GM10847 (cell line): ENCODE data around the gene NECTIN1.

Source experiments
- POLR2A ChIP-seq: IDR thresholded peaks from 2 replicates; pipeline ENCODE4 v1.6.1; 2011; ENCODE audit not compliant: insufficient read length; ENCODE audit errors: extremely low read depth

NECTIN1 gene

DNA sequence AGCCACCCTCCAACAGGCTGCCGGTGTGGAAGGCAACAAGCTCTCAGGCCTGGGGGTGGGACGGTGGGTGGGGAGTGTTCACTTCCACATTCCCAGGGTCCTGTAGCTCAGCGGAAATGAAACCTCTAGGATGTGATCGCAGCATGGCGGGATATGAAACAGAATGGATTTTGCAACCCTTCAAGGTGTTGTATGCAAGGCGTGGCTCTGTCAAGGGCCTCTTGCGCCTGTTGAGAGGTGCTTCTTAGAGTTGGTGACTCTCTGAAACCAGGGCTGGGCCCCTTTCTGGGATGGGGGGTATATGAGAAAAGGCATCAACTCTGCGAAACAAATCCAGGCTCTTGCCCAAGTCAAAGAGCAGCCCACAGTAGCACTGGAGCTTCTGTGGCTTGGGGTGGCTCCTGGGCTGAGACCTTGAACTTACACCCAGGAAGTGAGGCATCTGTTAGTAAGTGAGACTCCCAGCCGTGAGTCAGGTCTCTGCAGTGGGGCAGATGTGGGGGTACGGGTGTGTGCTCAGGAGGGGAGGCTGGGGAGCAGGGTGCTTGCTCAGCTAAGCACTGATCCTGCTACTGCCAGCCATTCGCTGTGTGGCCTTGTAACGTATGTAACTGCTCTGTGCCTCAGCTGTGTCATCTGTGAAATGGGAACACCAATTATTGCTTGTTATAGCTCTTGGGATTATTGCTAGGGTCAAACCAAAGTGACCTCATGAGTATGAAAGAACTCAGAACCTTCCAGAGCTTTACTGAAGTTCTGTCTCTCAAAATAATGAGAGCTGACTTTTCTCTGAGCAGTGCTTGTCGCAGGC is 28.3 kb downstream of the NECTIN1 start:
- no peak for TF ChIP-seq POLR2A

DNA sequence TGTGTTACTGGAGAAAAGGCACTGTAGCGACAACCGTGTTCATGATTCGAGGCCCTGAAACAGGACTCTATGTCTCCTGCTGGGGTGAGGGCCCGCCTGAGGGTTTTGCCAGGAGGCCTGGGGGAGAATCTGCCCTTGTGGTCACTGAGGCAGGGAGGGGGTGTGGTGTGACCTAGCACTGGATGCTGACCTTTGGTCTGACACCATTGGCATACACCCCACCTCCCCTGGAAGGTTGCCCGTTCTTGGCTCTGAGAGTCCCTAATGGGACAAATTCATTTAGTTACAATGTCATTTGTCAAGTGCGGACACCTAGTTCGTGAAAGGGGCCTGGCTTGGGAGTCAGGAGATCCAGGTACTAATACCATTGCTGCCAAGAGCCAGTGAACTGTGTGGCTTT is 29.0 kb downstream of the NECTIN1 start:
- no peak for TF ChIP-seq POLR2A

DNA sequence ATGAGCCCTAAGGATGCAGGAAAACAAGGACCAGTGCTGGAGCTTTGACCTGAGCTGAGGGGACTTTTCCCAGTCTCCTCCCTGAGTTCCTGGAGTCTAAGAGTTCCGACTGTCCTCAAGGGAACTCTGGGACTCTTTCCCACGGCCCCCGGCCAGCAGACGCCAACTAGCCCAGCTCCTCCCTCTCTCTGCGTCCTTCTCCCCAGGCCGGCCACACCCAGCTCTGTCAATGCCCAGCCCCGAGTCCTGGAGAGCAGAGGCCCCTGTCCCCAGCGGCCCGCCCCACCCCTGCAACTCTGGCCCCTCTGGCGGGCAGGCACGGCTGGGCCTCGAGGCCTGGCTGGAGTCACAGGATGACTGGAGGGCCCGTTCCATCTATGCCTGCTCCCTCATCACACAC is 29.8 kb downstream of the NECTIN1 start:
- no peak for TF ChIP-seq POLR2A

DNA sequence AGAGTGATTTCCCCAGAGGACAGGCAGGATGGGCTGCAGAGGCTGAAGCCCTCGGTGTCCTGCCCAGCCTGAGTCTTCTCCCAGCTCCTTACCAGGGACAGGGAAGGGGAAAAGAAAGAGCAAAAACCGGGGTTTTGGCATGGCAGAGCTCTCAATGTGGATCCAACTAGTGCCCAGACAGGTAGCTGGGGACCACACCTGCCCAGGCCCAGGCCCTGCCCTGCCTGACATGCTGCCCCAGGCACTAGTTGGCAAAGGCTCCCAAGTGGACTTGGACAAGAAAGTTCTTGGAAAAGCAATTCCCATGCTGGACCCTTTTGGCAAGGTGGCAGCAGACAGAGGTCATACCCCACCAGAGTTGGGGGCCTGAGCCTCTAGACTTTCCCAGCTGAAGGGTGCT is 31.1 kb downstream of the NECTIN1 start:
- no peak for TF ChIP-seq POLR2A

DNA sequence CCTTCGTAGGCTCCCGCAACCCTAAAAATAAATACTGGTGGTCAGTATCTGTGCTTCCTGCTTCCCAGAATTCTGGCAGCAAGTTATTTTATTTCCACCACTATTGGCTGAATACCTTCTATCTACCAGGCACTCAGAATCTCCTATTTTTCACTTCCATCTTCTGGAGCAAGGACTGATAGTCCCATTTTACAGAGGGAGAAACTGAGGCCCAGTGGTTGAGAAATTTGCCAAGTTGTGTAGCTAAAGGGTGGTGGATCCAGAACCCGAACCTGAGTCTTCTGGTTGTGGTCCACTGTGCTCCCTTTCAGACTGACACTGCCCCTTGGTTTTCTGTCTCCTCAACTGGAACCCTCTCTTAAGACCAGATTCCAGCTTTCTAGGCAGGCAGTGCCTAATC is 31.6 kb downstream of the NECTIN1 start:
- TF ChIP-seq POLR2A = no peak

DNA sequence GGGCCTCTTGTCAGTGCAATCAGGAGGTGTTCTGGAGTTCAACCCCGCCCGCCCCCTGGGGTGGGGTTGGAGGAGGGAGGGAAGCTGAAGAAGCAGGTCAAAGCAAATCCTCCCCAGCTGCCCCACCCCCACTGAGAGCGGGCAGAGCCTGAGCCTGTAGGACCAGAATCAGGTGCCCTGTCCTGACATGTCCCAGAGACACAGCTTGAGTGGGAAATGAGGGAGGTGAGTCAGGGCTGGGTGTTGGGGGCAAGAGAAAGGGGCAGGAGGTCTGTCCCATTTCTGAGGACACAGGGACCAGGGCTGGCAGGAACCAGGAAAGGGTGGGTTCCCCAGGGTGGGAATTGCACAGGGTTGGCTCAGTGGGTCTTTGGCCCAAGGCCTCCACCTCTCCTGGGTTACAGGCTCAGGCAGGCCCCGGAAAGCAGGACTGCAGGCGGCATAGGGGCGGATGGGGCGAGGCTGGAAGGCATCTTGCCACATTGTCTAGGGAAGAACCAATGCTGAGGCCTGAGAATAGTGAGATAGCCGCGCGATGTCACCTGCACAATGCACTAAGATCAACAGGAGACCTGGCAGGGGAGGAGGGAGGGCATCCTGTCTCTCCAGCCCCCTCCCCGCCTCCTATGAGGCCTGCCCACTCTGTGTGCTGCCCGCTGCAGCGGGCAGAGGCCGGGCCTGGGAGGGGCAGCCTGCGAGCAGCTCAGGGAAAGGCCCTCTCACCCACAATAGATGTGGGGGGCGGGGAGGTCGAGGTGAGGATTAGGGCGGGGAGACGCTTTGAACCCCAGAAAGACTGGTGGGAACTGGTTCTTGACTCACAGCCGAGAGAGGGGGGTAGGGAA is 32.4 kb downstream of the NECTIN1 start:
- no peak for TF ChIP-seq POLR2A

DNA sequence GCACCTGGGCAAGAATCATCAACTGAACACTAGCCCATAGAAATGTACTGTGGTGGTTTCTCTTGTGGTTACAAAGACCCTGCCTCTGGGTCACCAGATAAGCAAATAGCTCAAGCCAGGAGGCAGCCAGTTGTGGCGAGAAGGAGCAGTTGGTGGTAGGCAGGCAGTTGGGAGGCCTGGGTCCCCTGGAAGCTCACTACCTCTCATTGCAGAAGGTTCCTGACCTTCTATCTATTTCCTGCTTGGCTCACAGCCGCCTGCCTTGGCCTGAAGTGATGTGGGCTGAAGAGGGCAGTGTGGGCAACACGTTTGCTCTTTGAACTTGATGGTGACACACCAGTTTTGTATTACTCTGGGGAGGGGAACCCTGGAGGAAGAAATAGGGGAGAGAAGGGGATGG is 34.7 kb downstream of the NECTIN1 start:
- no peak for TF ChIP-seq POLR2A

DNA sequence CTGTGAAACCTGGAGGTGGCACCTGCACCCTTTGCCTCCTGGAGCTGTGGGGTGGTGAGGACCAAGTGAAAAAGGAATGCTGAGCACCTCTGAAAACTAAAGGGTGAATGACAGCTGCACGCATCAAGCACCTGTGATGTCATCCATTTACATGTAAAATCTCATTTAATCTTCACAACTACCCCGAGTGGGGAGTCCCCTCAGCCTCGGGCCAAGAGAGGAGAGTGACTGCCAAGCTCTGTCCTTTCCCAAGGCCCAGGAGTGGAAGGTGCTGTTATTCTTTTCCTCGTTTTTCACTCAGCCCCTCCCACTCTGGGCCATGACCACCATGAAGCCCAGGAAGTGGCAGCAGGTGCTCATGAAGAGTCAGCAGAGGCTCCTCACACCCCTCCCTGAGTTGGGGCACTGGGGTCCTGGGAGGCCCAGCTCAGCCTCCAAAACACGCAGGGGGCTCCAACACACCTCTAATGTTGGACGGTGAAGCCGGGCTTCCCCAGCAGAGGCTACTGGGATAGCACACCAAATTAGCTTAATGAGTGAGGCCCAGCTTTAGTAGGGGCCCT is 35.7 kb downstream of the NECTIN1 start:
- TF ChIP-seq POLR2A = no peak

DNA sequence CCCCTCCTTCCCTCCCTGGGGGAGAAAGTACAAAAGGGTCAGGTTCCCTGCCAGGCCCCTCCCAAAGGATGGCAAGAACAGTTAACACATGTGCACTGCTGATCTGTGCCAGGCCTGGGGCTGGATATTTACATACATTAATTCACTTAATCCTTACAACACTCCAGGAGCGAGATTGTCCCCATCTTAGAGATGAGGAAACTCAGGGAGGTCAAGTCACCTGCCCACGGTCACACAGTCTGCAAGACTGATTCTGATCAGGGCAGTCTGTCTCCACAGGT is 36.5 kb downstream of the NECTIN1 start:
- no peak for TF ChIP-seq POLR2A

DNA sequence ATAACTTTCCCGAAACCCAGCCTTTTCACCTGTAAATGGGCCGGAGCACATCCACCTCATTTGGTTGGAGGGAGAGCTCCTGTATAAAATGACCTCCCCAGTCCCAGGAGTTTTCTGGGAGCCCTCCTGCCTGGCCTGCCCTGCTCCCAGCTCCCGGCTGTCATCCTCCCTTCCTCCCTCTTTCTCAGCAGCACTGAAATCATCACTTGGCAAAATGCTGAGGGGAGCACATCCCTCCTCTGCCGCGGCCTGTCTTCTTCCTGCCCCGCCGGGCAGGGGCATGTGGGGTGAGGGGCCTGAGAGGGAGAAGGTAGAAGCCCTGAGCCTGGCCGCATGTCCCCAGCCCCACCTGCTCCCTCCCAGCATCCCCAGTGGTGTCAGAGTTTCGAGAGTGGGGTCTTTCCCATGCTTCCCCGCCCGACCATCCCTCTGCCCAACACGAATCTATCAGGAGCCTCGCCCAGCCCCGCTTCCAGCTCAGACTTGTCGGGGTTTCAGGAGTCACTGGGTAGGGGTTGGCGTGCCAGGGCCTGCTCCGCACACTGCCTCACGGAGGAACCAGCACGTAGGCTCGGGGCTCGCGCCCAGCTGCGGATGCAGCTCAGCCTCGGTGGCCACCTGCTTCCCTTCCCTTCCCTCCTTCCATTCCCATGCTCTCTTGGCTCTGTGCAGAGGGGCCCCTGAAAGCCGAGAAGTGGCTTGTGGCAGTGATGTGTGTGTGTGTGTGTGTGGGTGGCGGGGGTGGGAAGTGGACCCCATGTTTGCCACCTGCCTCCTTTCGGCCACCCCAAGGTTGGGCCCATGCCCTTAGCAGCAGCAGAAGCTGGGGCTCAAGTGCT is 37.1 kb downstream of the NECTIN1 start:
- TF ChIP-seq POLR2A = no peak

DNA sequence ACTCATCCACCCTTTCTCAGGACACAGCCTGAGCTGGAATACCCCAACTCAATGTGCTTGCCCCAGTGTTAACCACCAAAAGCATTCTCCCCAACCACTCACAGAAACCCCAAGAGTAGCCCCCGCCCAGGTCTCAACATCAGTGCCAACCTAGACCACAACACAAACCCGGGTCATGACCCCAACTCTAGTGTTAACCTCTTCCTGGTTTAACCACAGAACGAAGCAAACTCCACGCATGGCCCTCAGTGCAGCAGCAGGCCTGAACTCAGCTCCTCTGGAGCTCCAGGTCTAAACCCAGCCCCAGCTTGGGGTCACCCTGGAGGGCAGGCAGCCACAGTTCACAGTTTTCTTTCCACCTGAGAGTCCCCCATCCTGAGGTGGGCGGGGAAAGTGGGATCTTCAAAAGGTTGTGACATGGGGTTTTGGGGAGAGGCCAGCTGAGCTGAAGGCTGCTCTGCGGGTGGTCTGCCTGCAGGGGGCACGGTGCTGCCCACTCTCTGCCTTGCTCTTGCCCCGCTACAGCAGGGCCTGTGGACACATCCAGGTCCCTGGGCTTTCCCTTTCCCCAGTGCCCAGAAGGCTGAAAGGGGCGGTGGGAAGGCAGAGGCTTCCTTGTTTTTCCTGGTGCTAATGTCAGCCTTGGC is 37.9 kb downstream of the NECTIN1 start:
- no peak for TF ChIP-seq POLR2A

DNA sequence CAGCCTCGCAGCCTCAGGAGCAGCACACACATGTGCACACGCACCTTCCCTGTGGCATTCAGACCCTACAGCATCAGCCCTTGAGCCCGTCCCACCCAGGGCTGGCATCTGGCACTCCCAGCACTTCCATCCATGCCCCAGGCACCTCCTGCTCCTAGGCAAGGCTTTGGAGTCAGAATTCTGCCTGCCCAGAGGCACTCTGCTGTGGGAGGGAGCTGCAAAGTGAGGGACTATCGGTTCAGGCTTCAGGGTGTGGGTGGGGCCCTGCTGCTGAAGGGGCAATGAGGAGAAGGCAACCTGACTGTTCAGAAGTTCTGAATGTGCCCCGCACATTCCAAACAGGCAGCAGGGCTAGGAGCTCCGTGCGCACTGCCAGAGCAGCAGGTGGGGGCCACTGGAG is 39.7 kb downstream of the NECTIN1 start:
- no peak for TF ChIP-seq POLR2A

DNA sequence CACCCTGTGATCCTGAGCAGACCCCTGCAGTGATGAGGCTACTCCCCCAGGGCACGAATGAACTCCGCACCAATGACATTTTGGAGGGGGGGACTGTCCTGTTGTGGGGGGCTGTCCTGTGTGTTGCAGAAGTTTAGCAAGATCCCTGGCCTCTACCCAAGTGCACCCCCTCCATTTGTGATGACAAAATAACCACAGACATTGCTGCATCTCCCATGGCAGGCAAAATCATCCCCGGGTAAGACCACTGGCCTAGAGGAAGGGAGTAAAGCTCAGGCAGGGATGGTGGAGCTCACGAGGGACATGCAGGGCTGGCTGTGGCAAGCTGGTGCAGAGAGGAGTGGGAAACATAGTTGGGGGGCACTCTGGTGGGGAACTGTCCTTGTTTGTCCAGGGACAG is 40.6 kb downstream of the NECTIN1 start:
- TF ChIP-seq POLR2A = no peak

DNA sequence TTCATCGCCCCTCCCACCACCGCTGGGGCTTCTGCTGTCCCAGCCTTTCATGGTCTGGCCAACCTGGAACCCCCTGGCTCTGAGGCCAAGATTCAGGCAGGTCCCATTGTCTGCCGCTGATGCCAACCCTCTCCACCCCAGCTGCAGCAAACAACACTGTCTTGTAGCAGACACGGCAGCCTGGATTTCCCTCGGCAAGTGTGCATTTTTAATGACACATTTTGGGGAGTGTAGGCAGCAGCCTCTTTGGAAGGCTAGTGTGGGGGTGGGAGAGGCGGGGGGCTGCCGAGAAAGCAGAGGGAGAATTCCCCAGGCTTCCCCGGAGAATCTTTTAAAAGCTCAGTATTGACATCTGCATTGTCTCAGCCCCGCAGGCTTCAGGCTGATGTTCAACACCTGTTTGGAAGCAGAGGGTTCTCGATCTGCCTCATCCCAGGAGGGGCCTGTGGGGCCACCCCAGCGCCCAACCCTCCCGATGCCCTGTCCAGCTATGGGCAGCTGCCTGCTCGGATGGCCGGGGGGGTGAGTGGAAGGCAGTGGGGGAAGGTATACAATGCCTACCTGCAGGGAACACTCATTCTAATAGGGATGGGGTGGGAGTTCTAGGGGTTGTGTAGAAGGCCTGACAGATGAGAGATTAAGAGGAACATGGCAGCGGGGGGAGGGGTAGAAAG is 41.5 kb downstream of the NECTIN1 start:
- no peak for TF ChIP-seq POLR2A
